Keratinocyte (primary cell): ENCODE measurements around the gene CFAP90. TPM values are rescaled to one million over a fixed set of nuclear protein-coding genes. Genes with fewer than 3 reads are reported as not detected.

Source experiments
- DNase-seq: peaks from one replicate; pipeline ENCODE4 v3.0.0-alpha.2; 2011; ENCODE audit warnings: low read depth, missing footprints, low spot score
- FAIRE-seq: peaks from 2 replicates; lab custom pipeline; 2011; peaks lifted over from hg19 to GRCh38; lab: Jason Lieb, UNC
- H2AFZ ChIP-seq: 2 replicates; pipeline ENCODE4 v1.6.0; 2012; ENCODE audit warnings: low read length, control low read depth, inconsistent platforms; ENCODE audit not compliant: control insufficient read depth
- H3K27ac ChIP-seq: 2 replicates; pipeline ENCODE4 v1.5.1; 2011; ENCODE audit warnings: low read length; ENCODE audit not compliant: control insufficient read depth, insufficient read depth
- H3K27me3 ChIP-seq: 3 replicates; pipeline ENCODE4 v1.6.0; 2011; ENCODE audit warnings: low read length; ENCODE audit not compliant: control insufficient read depth, insufficient read depth; ENCODE audit errors: extremely low read depth
- H3K36me3 ChIP-seq, 2 experiments: 2 replicates in 1 of 2; 3 replicates in 1 of 2; pipeline ENCODE4 v1.5.1; 2011; ENCODE audit warnings: low read length in 2 of 2, mild to moderate bottlenecking in 1 of 2; ENCODE audit not compliant: control insufficient read depth in 2 of 2, insufficient read depth in 2 of 2; ENCODE audit errors: extremely low read depth in 1 of 2
- H3K4me1 ChIP-seq: 3 replicates; pipeline ENCODE4 v1.5.1; 2011; ENCODE audit warnings: low read length; ENCODE audit not compliant: control insufficient read depth, insufficient read depth; ENCODE audit errors: extremely low read depth
- H3K4me2 ChIP-seq: 3 replicates; pipeline ENCODE4 v1.6.0; 2011; ENCODE audit warnings: low read depth, low read length; ENCODE audit not compliant: control insufficient read depth, insufficient read depth; ENCODE audit errors: extremely low read depth
- H3K4me3 ChIP-seq, 3 experiments: fragments of 200-600 bp in 1 of 3; sonication (generic) in 1 of 3; 2 replicates in 2 of 3; 3 replicates in 1 of 3; pipeline ENCODE4 v1.5.1; 2011 to 2016; ENCODE audit warnings: low read length in 3 of 3, mild to moderate bottlenecking in 3 of 3, control low read depth in 2 of 3, inconsistent platforms in 1 of 3, low read depth in 1 of 3, mixed read lengths in 1 of 3, mixed run types in 1 of 3, moderate library complexity in 1 of 3; ENCODE audit not compliant: control insufficient read depth in 2 of 3, insufficient read depth in 2 of 3; ENCODE audit errors: extremely low read depth in 1 of 3
- H3K79me2 ChIP-seq: 2 replicates; pipeline ENCODE4 v1.6.0; 2012; ENCODE audit warnings: low read length; ENCODE audit not compliant: control insufficient read depth, insufficient read depth
- H3K9ac ChIP-seq: 3 replicates; pipeline ENCODE4 v1.6.0; 2011; ENCODE audit warnings: low read length; ENCODE audit not compliant: control insufficient read depth, insufficient read depth; ENCODE audit errors: extremely low read depth
- H3K9me1 ChIP-seq: 3 replicates; pipeline ENCODE4 v1.6.0; 2011; ENCODE audit warnings: low read length; ENCODE audit not compliant: control insufficient read depth, insufficient read depth; ENCODE audit errors: extremely low read depth
- H3K9me3 ChIP-seq: 2 replicates; pipeline ENCODE4 v1.5.1; 2012; ENCODE audit warnings: low read depth, low read length; ENCODE audit not compliant: control insufficient read depth
- H4K20me1 ChIP-seq: 3 replicates; pipeline ENCODE4 v1.6.0; 2011; ENCODE audit warnings: low read length; ENCODE audit not compliant: control insufficient read depth, insufficient read depth; ENCODE audit errors: extremely low read depth
- CTCF ChIP-seq, 3 experiments: IDR thresholded peaks in 1 of 3; conservative IDR thresholded peaks in 1 of 3; optimal IDR thresholded peaks in 1 of 3; 2 replicates in 2 of 3; 3 replicates in 1 of 3; pipeline versions ENCODE3 to v1.5.1; 2011; ENCODE audit warnings: low read length in 3 of 3, mild to moderate bottlenecking in 3 of 3, moderate library complexity in 2 of 3, control low read depth in 1 of 3, inconsistent platforms in 1 of 3; ENCODE audit not compliant: insufficient read depth in 2 of 3; ENCODE audit errors: extremely low read depth in 1 of 3
- EZH2 ChIP-seq: IDR thresholded peaks from one replicate; pipeline ENCODE4 v1.6.1; 2012; ENCODE audit warnings: inconsistent platforms, mild to moderate bottlenecking, low read length, moderate library complexity
- dilution Hi-C: fragments of 300-500 bp; cut with MboI; formaldehyde crosslinking; loops from one replicate; pipeline ENCODE4 v1.7.0; 2020; ENCODE audit warnings: low sequenced_read_pairs; ENCODE audit not compliant: extremely low pct_ligation_motif_present
- polyA plus RNA-seq, 5 experiments: library from polyadenylated mRNA; depleted of rRNA in 3 of 5; stranded (reverse) in 3 of 5; stranded (forward) in 1 of 5; unstranded in 1 of 5; fragments of >200 nt; gene quantifications; 1 replicate in 1 of 5; 2 replicates in 3 of 5; 3 replicates in 1 of 5; pipeline versions ENCODE4 v1.2.1 to v1.2.3, GENCODE V29; 2011 to 2012; ENCODE audit warnings: missing spikeins in 2 of 5, low read depth in 1 of 5, low replicate concordance in 1 of 5

CFAP90 gene
- polyA plus RNA-seq, 1 donor (not counting 4 experiments of a cell fraction or from before 2014, with no cell fraction given), result not detected

- no peak overlapping the region for H3K9ac ChIP-seq
- no peak overlapping the region for H3K4me2 ChIP-seq
- H3K36me3 ChIP-seq, result no peaks in the 10 kb centered on the region
- no peak overlapping the region for H3K27ac ChIP-seq
- H2AFZ ChIP-seq, result no peak overlapping the region
- no peaks in the 10 kb centered on the region for H3K9me1 ChIP-seq
- no peak overlapping the region for H3K4me3 ChIP-seq
- no peak for TF ChIP-seq EZH2
- no peak for TF ChIP-seq CTCF (optimal IDR thresholded peaks at IDR 0.05 in 1 of 3, IDR thresholded peaks at IDR 0.05 in 1 of 3, conservative IDR thresholded peaks at IDR 0.05 in 1 of 3; ENCODE audit: extremely low read depth in 1 of 3, insufficient read depth in 2 of 3, low read length in 3 of 3)
- no peaks in the 10 kb centered on the region for H3K9me3 ChIP-seq
- H3K79me2 ChIP-seq, result no peaks in the 10 kb centered on the region
- no peaks in the 10 kb centered on the region for H4K20me1 ChIP-seq
- DNase-seq (no peak), FAIRE-seq (no peak)
- no peaks in the 10 kb centered on the region for H3K4me1 ChIP-seq
- no peaks in the 10 kb centered on the region for H3K27me3 ChIP-seq
- dilution Hi-C loops, result no loop called here
Observed at GRCh38 chr5:7813576-7813975, 37.4 kb downstream of the CFAP90 start.

GRCh38 chr5:7813007-7813406 lies 37.9 kb downstream of the CFAP90 start:
- no peak for TF ChIP-seq EZH2
- TF ChIP-seq CTCF (optimal IDR thresholded peaks at IDR 0.05 in 1 of 3, IDR thresholded peaks at IDR 0.05 in 1 of 3, conservative IDR thresholded peaks at IDR 0.05 in 1 of 3; ENCODE audit: extremely low read depth in 1 of 3, insufficient read depth in 2 of 3, low read length in 3 of 3), result no peak
- DNase-seq (no peak), FAIRE-seq (no peak)
- Histone ChIP-seq H3K27ac (no peak overlapping the region), H2AFZ (no peak overlapping the region), H4K20me1 (no peaks in the 10 kb centered on the region), H3K36me3 (no peaks in the 10 kb centered on the region), H3K79me2 (no peaks in the 10 kb centered on the region), H3K4me1 (no peaks in the 10 kb centered on the region), H3K9me1 (no peaks in the 10 kb centered on the region), H3K9me3 (no peaks in the 10 kb centered on the region), H3K9ac (no peak overlapping the region), H3K4me3 (no peak overlapping the region), H3K4me2 (no peak overlapping the region), H3K27me3 (no peaks in the 10 kb centered on the region)
- dilution Hi-C loops, result no loop called here
